MG63 (cell line): ENCODE results near the gene TMEM44. TPM values are rescaled to one million over a fixed set of nuclear protein-coding genes. Genes with fewer than 3 reads are reported as not detected.
"Not testable (repeated sequence)": the region's sequence is repeated elsewhere in the genome, so short reads cannot be mapped to it uniquely, and the experiment has no call there.

Experiments
- DNase-seq: peaks from one replicate; pipeline ENCODE4 v3.0.0-alpha.2; 2020
- H3K27me3 ChIP-seq: fragments of 250-450 bp; sonication (Bioruptor Pico); 2 replicates; pipeline ENCODE4 v1.5.1; 2020; ENCODE audit warnings: mild to moderate bottlenecking, moderate library complexity
- H3K36me3 ChIP-seq: fragments of 250-450 bp; sonication (Bioruptor Pico); 2 replicates; pipeline ENCODE4 v1.5.1; 2020; ENCODE audit warnings: mild to moderate bottlenecking, moderate library complexity
- H3K4me3 ChIP-seq: fragments of 250-450 bp; sonication (Bioruptor Pico); 2 replicates; pipeline ENCODE4 v1.5.1; 2020; ENCODE audit warnings: mild to moderate bottlenecking, moderate library complexity
- H3K9me3 ChIP-seq: fragments of 250-450 bp; sonication (Bioruptor Pico); 2 replicates; pipeline ENCODE4 v1.5.1; 2020; ENCODE audit warnings: mild to moderate bottlenecking, moderate library complexity
- total RNA-seq: library from RNA; depleted of rRNA; stranded (reverse); fragments of >200 nt; shearing (Covaris generic); gene quantifications from 2 replicates; pipeline ENCODE4 v1.2.3, GENCODE V29; 2014; ENCODE audit warnings: low replicate concordance

The TMEM44 gene
- total RNA-seq, 1 experiment from 2014 or later = 40.9 TPM

- Histone ChIP-seq H3K36me3 (no peaks in the 10 kb centered on the region), H3K27me3 (no peaks in the 10 kb centered on the region), H3K9me3 (no peaks in the 10 kb centered on the region), H3K4me3 (peak overlapping the region; percentile 31)
- DNase-seq = peak; percentile 71
Measured at GRCh38 chr3:194556086-194557056, 76.8 kb downstream of the TMEM44 start.

GRCh38 chr3:194555175-194556062, 77.8 kb downstream of the TMEM44 start:
- no peaks in the 10 kb centered on the region for H3K9me3 ChIP-seq
- H3K27me3 ChIP-seq = no peaks in the 10 kb centered on the region
- no peak for DNase-seq
- no peaks in the 10 kb centered on the region for H3K36me3 ChIP-seq
- H3K4me3 ChIP-seq = no peak overlapping the region

- DNase-seq = no peak
- H3K4me3 ChIP-seq = no peak overlapping the region
- H3K9me3 ChIP-seq = no peaks in the 10 kb centered on the region
- no peaks in the 10 kb centered on the region for H3K27me3 ChIP-seq
- H3K36me3 ChIP-seq = no peaks in the 10 kb centered on the region
Measured at GRCh38 chr3:194554473-194555123, 78.6 kb downstream of the TMEM44 start.

- 0 out of 2 replicates have a peak, but pooled peaks cover under 1% of the 10 kb centered on the region for H3K9me3 ChIP-seq
- no peaks in the 10 kb centered on the region for H3K27me3 ChIP-seq
- DNase-seq = no peak
- no peaks in the 10 kb centered on the region for H3K36me3 ChIP-seq
- H3K4me3 ChIP-seq = no peak overlapping the region
Measured at GRCh38 chr3:194552327-194552949, 80.8 kb downstream of the TMEM44 start.

- Histone ChIP-seq H3K27me3 (no peaks in the 10 kb centered on the region), H3K4me3 (no peak overlapping the region), H3K36me3 (no peaks in the 10 kb centered on the region), H3K9me3 (peaks cover 6% of the 10 kb centered on the region; the same call in 1 of the 2 replicates)
- DNase-seq = no peak
Measured at GRCh38 chr3:194549853-194550252, 83.4 kb downstream of the TMEM44 start.

GRCh38 chr3:194548346-194549321, 84.6 kb downstream of the TMEM44 start:
- Histone ChIP-seq H3K4me3 (no peak overlapping the region), H3K9me3 (peaks cover 6% of the 10 kb centered on the region; the same call in 1 of the 2 replicates), H3K27me3 (no peaks in the 10 kb centered on the region), H3K36me3 (no peaks in the 10 kb centered on the region)
- no peak for DNase-seq

- DNase-seq = no peak
- H3K27me3 ChIP-seq = no peaks in the 10 kb centered on the region
- H3K4me3 ChIP-seq = no peak overlapping the region
- peaks cover 6% of the 10 kb centered on the region; the same call in 1 of the 2 replicates for H3K9me3 ChIP-seq
- H3K36me3 ChIP-seq = no peaks in the 10 kb centered on the region
Measured at GRCh38 chr3:194547042-194547441, 86.2 kb downstream of the TMEM44 start.

- not testable (repeated sequence) for H3K27me3 ChIP-seq, H3K9me3 ChIP-seq, DNase-seq, H3K36me3 ChIP-seq, H3K4me3 ChIP-seq
Measured at GRCh38 chr3:194545538-194545937, 87.7 kb downstream of the TMEM44 start.

- Histone ChIP-seq H3K9me3 (peaks cover 6% of the 10 kb centered on the region; the same call in 1 of the 2 replicates), H3K4me3 (no peak overlapping the region), H3K27me3 (no peaks in the 10 kb centered on the region), H3K36me3 (no peaks in the 10 kb centered on the region)
- no peak for DNase-seq
Measured at GRCh38 chr3:194543550-194543949, 89.7 kb downstream of the TMEM44 start.

GRCh38 chr3:194541483-194541882, 91.7 kb downstream of the TMEM44 start:
- H3K36me3 ChIP-seq = no peaks in the 10 kb centered on the region
- no peaks in the 10 kb centered on the region for H3K9me3 ChIP-seq
- no peak overlapping the region for H3K4me3 ChIP-seq
- DNase-seq = no peak
- H3K27me3 ChIP-seq = no peaks in the 10 kb centered on the region

- Histone ChIP-seq H3K9me3 (no peaks in the 10 kb centered on the region), H3K27me3 (no peaks in the 10 kb centered on the region), H3K4me3 (no peak overlapping the region), H3K36me3 (no peaks in the 10 kb centered on the region)
- DNase-seq = no peak
Measured at GRCh38 chr3:194540274-194540905, 92.8 kb downstream of the TMEM44 start.

GRCh38 chr3:194539498-194539897, 93.7 kb downstream of the TMEM44 start:
- Histone ChIP-seq H3K4me3 (no peak overlapping the region), H3K9me3 (peaks cover 4% of the 10 kb centered on the region; the same call in 1 of the 2 replicates), H3K27me3 (no peaks in the 10 kb centered on the region), H3K36me3 (no peaks in the 10 kb centered on the region)
- no peak for DNase-seq

GRCh38 chr3:194537732-194538247, 95.4 kb downstream of the TMEM44 start:
- H3K4me3 ChIP-seq = no peak overlapping the region
- H3K9me3 ChIP-seq = peaks cover 13% of the 10 kb centered on the region
- H3K36me3 ChIP-seq = no peaks in the 10 kb centered on the region
- DNase-seq = peak; percentile 76
- no peaks in the 10 kb centered on the region for H3K27me3 ChIP-seq
